ENCODE data around the gene FBXW5.

- no peak for TF ChIP-seq CTCF (IDR thresholded peaks at IDR 0.05; ENCODE audit: extremely low read depth in 1 of 2, insufficient read depth in 1 of 2, low read depth in 1 of 2, low read length in 2 of 2)
- no peak for TF ChIP-seq MAX (IDR thresholded peaks at IDR 0.05; ENCODE audit: insufficient read depth, insufficient read length)
- no peak for TF ChIP-seq JUN (IDR thresholded peaks at IDR 0.05; ENCODE audit: borderline replicate concordance, insufficient read depth, insufficient read length, low read depth)
- TF ChIP-seq POLR2AphosphoS5 (IDR thresholded peaks at IDR 0.05; ENCODE audit: insufficient read depth, low read depth, low read length) = no peak
- TF ChIP-seq POLR2A (IDR thresholded peaks at IDR 0.05; ENCODE audit: low read depth, low read length) = no peak
- no peak for TF ChIP-seq MYC (IDR thresholded peaks at IDR 0.05; ENCODE audit: low read depth, low read length)
- TF ChIP-seq EZH2 (IDR thresholded peaks at IDR 0.05; ENCODE audit: borderline replicate concordance, low read depth, low read length, severe bottlenecking) = no peak
- TF ChIP-seq GATA2 (IDR thresholded peaks at IDR 0.05; ENCODE audit: insufficient read depth, insufficient read length, low read depth, low read length) = no peak
- no peak for TF ChIP-seq FOS (IDR thresholded peaks at IDR 0.05; ENCODE audit: borderline replicate concordance, insufficient read depth, low read length)
Measured at GRCh38 chr9:136922540-136922939, 22.0 kb downstream of the FBXW5 start.

Data from endothelial cell of umbilical vein (primary cell).